ENCODE data around the gene HBE1.

HBE1 gene

GRCh38 chr11:5284637-5285036 lies 14.9 kb upstream of the HBE1 start:
- H3K4me3 ChIP-seq (ENCODE audit: low read depth, low read length), result no peak overlapping the region
- no peaks in the 10 kb centered on the region for H3K36me3 ChIP-seq (ENCODE audit: control insufficient read depth in 2 of 2, insufficient read depth in 1 of 2, low read length in 2 of 2)
- H3K4me1 ChIP-seq (ENCODE audit: control insufficient read depth, insufficient read depth, low read length), result no peaks in the 10 kb centered on the region

GRCh38 chr11:5283882-5284281 lies 14.1 kb upstream of the HBE1 start:
- POLR2A ChIA-PET, result no interaction called here
- Histone ChIP-seq H3K4me3 (ENCODE audit: low read depth, low read length) (no peak overlapping the region), H3K36me3 (ENCODE audit: control insufficient read depth in 2 of 2, insufficient read depth in 1 of 2, low read length in 2 of 2) (no peaks in the 10 kb centered on the region), H3K27ac (ENCODE audit: extremely low read depth, low read depth, low read length) (no peak overlapping the region), H3K4me1 (ENCODE audit: control insufficient read depth, insufficient read depth, low read length) (no peaks in the 10 kb centered on the region), H3K9me3 (ENCODE audit: control insufficient read depth, insufficient read depth, low read depth, low read length) (no peaks in the 10 kb centered on the region)
- CTCF ChIA-PET, result no interaction called here
- TF ChIP-seq ZBTB7A (tag by site-specific recombination; IDR thresholded peaks at IDR 0.05; ENCODE audit: low read depth), result no peak
- TF ChIP-seq ZBTB21 (tag by site-specific recombination; IDR thresholded peaks at IDR 0.05), result no peak
- TF ChIP-seq ZNF16 (tag by site-specific recombination; IDR thresholded peaks at IDR 0.05; ENCODE audit: low read depth), result no peak
- TF ChIP-seq, protein P1, sequence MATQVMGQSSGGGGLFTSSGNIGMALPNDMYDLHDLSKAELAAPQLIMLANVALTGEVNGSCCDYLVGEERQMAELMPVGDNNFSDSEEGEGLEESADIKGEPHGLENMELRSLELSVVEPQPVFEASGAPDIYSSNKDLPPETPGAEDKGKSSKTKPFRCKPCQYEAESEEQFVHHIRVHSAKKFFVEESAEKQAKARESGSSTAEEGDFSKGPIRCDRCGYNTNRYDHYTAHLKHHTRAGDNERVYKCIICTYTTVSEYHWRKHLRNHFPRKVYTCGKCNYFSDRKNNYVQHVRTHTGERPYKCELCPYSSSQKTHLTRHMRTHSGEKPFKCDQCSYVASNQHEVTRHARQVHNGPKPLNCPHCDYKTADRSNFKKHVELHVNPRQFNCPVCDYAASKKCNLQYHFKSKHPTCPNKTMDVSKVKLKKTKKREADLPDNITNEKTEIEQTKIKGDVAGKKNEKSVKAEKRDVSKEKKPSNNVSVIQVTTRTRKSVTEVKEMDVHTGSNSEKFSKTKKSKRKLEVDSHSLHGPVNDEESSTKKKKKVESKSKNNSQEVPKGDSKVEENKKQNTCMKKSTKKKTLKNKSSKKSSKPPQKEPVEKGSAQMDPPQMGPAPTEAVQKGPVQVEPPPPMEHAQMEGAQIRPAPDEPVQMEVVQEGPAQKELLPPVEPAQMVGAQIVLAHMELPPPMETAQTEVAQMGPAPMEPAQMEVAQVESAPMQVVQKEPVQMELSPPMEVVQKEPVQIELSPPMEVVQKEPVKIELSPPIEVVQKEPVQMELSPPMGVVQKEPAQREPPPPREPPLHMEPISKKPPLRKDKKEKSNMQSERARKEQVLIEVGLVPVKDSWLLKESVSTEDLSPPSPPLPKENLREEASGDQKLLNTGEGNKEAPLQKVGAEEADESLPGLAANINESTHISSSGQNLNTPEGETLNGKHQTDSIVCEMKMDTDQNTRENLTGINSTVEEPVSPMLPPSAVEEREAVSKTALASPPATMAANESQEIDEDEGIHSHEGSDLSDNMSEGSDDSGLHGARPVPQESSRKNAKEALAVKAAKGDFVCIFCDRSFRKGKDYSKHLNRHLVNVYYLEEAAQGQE (tag by site-specific recombination; IDR thresholded peaks at IDR 0.05), result no peak
- TF ChIP-seq, protein P2, sequence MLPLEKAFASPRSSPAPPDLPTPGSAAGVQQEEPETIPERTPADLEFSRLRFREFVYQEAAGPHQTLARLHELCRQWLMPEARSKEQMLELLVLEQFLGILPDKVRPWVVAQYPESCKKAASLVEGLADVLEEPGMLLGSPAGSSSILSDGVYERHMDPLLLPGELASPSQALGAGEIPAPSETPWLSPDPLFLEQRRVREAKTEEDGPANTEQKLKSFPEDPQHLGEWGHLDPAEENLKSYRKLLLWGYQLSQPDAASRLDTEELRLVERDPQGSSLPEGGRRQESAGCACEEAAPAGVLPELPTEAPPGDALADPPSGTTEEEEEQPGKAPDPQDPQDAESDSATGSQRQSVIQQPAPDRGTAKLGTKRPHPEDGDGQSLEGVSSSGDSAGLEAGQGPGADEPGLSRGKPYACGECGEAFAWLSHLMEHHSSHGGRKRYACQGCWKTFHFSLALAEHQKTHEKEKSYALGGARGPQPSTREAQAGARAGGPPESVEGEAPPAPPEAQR (tag by site-specific recombination; IDR thresholded peaks at IDR 0.05), result no peak
- no peak for TF ChIP-seq ZXDB (tag by site-specific recombination; IDR thresholded peaks at IDR 0.05)
- TF ChIP-seq, protein P3, sequence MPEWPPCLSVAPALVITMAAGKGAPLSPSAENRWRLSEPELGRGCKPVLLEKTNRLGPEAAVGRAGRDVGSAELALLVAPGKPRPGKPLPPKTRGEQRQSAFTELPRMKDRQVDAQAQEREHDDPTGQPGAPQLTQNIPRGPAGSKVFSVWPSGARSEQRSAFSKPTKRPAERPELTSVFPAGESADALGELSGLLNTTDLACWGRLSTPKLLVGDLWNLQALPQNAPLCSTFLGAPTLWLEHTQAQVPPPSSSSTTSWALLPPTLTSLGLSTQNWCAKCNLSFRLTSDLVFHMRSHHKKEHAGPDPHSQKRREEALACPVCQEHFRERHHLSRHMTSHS (tag by site-specific recombination; IDR thresholded peaks at IDR 0.05), result no peak
- TF ChIP-seq ZNF274 (IDR thresholded peaks at IDR 0.05; ENCODE audit: low read length), result no peak
- TF ChIP-seq ZNF274 (tag by site-specific recombination; IDR thresholded peaks at IDR 0.05; ENCODE audit: borderline replicate concordance), result no peak
- no peak for TF ChIP-seq ZNF677 (tag by site-specific recombination; IDR thresholded peaks at IDR 0.05)
- no peak for TF ChIP-seq YY1 (tag by site-specific recombination; IDR thresholded peaks at IDR 0.05)
- no peak for TF ChIP-seq ZNF37A (tag by site-specific recombination; IDR thresholded peaks at IDR 0.05)
- TF ChIP-seq ZBTB48 (tag by site-specific recombination; IDR thresholded peaks at IDR 0.05), result no peak

More at GRCh38 chr11:5284637-5285036, 14.9 kb upstream of the HBE1 start:
- H3K9me3 ChIP-seq (ENCODE audit: control insufficient read depth, insufficient read depth, low read depth, low read length), result no peaks in the 10 kb centered on the region
- TF ChIP-seq GLIS2 (tag by site-specific recombination; IDR thresholded peaks at IDR 0.05) (no peak), ZNF530 (tag by site-specific recombination; IDR thresholded peaks at IDR 0.05; ENCODE audit: low read depth) (no peak), ELK4 (IDR thresholded peaks at IDR 0.05; ENCODE audit: borderline replicate concordance, low read depth, low read length) (no peak), ZNF558 (tag by site-specific recombination; IDR thresholded peaks at IDR 0.05) (no peak), ZNF202 (tag by site-specific recombination; IDR thresholded peaks at IDR 0.05; ENCODE audit: borderline replicate concordance) (no peak), IKZF3 (tag by site-specific recombination; IDR thresholded peaks at IDR 0.05) (no peak), ZNF214 (tag by site-specific recombination; IDR thresholded peaks at IDR 0.05; ENCODE audit: borderline replicate concordance) (no peak), ZBTB44 (tag by site-specific recombination; IDR thresholded peaks at IDR 0.05) (no peak), ZNF623 (tag by site-specific recombination; IDR thresholded peaks at IDR 0.05) (no peak), ZNF132 (tag by site-specific recombination; IDR thresholded peaks at IDR 0.05; ENCODE audit: borderline replicate concordance) (no peak), HOXA7 (CRISPR knock-in tag; IDR thresholded peaks at IDR 0.05; ENCODE audit: borderline replicate concordance) (no peak), ZNF223 (tag by site-specific recombination; IDR thresholded peaks at IDR 0.05) (no peak)
- TF ChIP-seq, protein P4, sequence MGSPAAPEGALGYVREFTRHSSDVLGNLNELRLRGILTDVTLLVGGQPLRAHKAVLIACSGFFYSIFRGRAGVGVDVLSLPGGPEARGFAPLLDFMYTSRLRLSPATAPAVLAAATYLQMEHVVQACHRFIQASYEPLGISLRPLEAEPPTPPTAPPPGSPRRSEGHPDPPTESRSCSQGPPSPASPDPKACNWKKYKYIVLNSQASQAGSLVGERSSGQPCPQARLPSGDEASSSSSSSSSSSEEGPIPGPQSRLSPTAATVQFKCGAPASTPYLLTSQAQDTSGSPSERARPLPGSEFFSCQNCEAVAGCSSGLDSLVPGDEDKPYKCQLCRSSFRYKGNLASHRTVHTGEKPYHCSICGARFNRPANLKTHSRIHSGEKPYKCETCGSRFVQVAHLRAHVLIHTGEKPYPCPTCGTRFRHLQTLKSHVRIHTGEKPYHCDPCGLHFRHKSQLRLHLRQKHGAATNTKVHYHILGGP (tag by site-specific recombination; IDR thresholded peaks at IDR 0.05), result no peak
- TF ChIP-seq, protein P5, sequence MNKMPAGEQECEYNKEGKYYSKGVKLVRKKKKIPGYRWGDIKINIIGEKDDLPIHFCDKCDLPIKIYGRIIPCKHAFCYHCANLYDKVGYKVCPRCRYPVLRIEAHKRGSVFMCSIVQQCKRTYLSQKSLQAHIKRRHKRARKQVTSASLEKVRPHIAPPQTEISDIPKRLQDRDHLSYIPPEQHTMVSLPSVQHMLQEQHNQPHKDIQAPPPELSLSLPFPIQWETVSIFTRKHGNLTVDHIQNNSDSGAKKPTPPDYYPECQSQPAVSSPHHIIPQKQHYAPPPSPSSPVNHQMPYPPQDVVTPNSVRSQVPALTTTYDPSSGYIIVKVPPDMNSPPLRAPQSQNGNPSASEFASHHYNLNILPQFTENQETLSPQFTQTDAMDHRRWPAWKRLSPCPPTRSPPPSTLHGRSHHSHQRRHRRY (tag by site-specific recombination; IDR thresholded peaks at IDR 0.05), result no peak
- ChIA-PET CTCF (no interaction called here), POLR2A (no interaction called here)
- no peak overlapping the region for H3K27ac ChIP-seq (ENCODE audit: extremely low read depth, low read depth, low read length)

All from HEK293 (cell line).